CD4-positive, alpha-beta T cell treated with Interleukin-15 for 4 hours (primary cell): ENCODE data around the gene SRD5A3.
"Not testable (repeated sequence)": the region's sequence is repeated elsewhere in the genome, so short reads cannot be mapped to it uniquely, and the experiment has no call there.

ENCODE experiments used
- DNase-seq: peaks from one replicate; pipeline ENCODE4 v3.0.0-alpha.2; 2020; ENCODE audit warnings: low spot score

The SRD5A3 gene

GRCh38 chr4:55346851-55347255 lies 811 bp downstream of the SRD5A3 start:
- DNase-seq, result no peak

GRCh38 chr4:55347610-55348228 lies 1.7 kb downstream of the SRD5A3 start:
- DNase-seq, result no peak

GRCh38 chr4:55348466-55348865 lies 2.4 kb downstream of the SRD5A3 start:
- no peak for DNase-seq

GRCh38 chr4:55350870-55351269 lies 4.8 kb downstream of the SRD5A3 start:
- not testable (repeated sequence) for DNase-seq

GRCh38 chr4:55351824-55352223 lies 5.8 kb downstream of the SRD5A3 start:
- DNase-seq, result no peak

GRCh38 chr4:55352726-55353125 lies 6.7 kb downstream of the SRD5A3 start:
- no peak for DNase-seq

GRCh38 chr4:55353228-55353747 lies 7.2 kb downstream of the SRD5A3 start:
- not testable (repeated sequence) for DNase-seq

GRCh38 chr4:55354648-55355047 lies 8.6 kb downstream of the SRD5A3 start:
- no peak for DNase-seq

- DNase-seq, result no peak
Observed at GRCh38 chr4:55355555-55355954, 9.5 kb downstream of the SRD5A3 start.

- DNase-seq, result no peak
Observed at GRCh38 chr4:55356991-55357461, 11.0 kb downstream of the SRD5A3 start.

- no peak for DNase-seq
Observed at GRCh38 chr4:55358246-55358645, 12.2 kb downstream of the SRD5A3 start.

- peak; percentile 15 for DNase-seq
Observed at GRCh38 chr4:55358668-55359067, 12.6 kb downstream of the SRD5A3 start.

GRCh38 chr4:55359397-55359916 lies 13.4 kb downstream of the SRD5A3 start:
- DNase-seq, result no peak

- not testable (repeated sequence) for DNase-seq
Observed at GRCh38 chr4:55362938-55363337, 16.9 kb downstream of the SRD5A3 start.

GRCh38 chr4:55363691-55364351 lies 17.8 kb downstream of the SRD5A3 start:
- DNase-seq, result no peak

GRCh38 chr4:55364691-55365344 lies 18.8 kb downstream of the SRD5A3 start:
- no peak for DNase-seq

- DNase-seq, result no peak
Observed at GRCh38 chr4:55365345-55365728, 19.3 kb downstream of the SRD5A3 start.

GRCh38 chr4:55366621-55367020 lies 20.6 kb downstream of the SRD5A3 start:
- DNase-seq, result no peak

- no peak for DNase-seq
Observed at GRCh38 chr4:55367084-55367722, 21.2 kb downstream of the SRD5A3 start.

GRCh38 chr4:55369968-55370367 lies 23.9 kb downstream of the SRD5A3 start:
- DNase-seq, result no peak

GRCh38 chr4:55372259-55372658 lies 26.2 kb downstream of the SRD5A3 start:
- DNase-seq, result no peak

GRCh38 chr4:55373461-55373860 lies 27.4 kb downstream of the SRD5A3 start:
- DNase-seq, result no peak
